GM18507 (cell line): ENCODE data around the gene WNK2.

Experiments used
- DNase-seq: peaks from one replicate; pipeline ENCODE4 v3.0.0; 2011; ENCODE audit warnings: low read depth; ENCODE audit not compliant: insufficient read length; ENCODE audit errors: extremely low spot score
- FAIRE-seq: peaks from 2 replicates; lab custom pipeline; 2011; peaks lifted over from hg19 to GRCh38; lab: Jason Lieb, UNC

Gene WNK2

GRCh38 chr9:93259490-93260262, 75.7 kb downstream of the WNK2 start:
- no peak for FAIRE-seq
- DNase-seq: no peak

GRCh38 chr9:93260263-93261066, 76.5 kb downstream of the WNK2 start:
- FAIRE-seq: no peak
- no peak for DNase-seq

GRCh38 chr9:93261281-93261680, 77.3 kb downstream of the WNK2 start:
- FAIRE-seq: no peak
- no peak for DNase-seq

- FAIRE-seq: no peak
- DNase-seq: no peak
These were observed 78.0 kb downstream of the WNK2 start for GRCh38 chr9:93261735-93262523.

- FAIRE-seq: no peak
- DNase-seq: no peak
These were observed 78.8 kb downstream of the WNK2 start for GRCh38 chr9:93262537-93263310.

- no peak for DNase-seq
- no peak for FAIRE-seq
These were observed 79.6 kb downstream of the WNK2 start for GRCh38 chr9:93263334-93264229.

GRCh38 chr9:93264338-93265125, 80.6 kb downstream of the WNK2 start:
- FAIRE-seq (no peak), DNase-seq (no peak)

- DNase-seq: no peak
- FAIRE-seq: no peak
These were observed 81.5 kb downstream of the WNK2 start for GRCh38 chr9:93265301-93265971.

- DNase-seq (no peak), FAIRE-seq (no peak)
These were observed 82.0 kb downstream of the WNK2 start for GRCh38 chr9:93265972-93266371.

- DNase-seq: no peak
These were observed 82.6 kb downstream of the WNK2 start for GRCh38 chr9:93266521-93267001.

GRCh38 chr9:93267091-93267541, 83.2 kb downstream of the WNK2 start:
- FAIRE-seq (no peak), DNase-seq (no peak)

More at GRCh38 chr9:93266521-93267001, 82.6 kb downstream of the WNK2 start:
- no peak for FAIRE-seq

GRCh38 chr9:93267681-93268505, 84.0 kb downstream of the WNK2 start:
- DNase-seq: no peak

GRCh38 chr9:93268551-93269314, 84.8 kb downstream of the WNK2 start:
- FAIRE-seq (peak; percentile 41), DNase-seq (no peak)

More at GRCh38 chr9:93267681-93268505, 84.0 kb downstream of the WNK2 start:
- no peak for FAIRE-seq

- FAIRE-seq: peak; percentile 29
These were observed 87.0 kb downstream of the WNK2 start for GRCh38 chr9:93270976-93271375.

GRCh38 chr9:93276973-93277372, 93.0 kb downstream of the WNK2 start:
- no peak for FAIRE-seq
- DNase-seq: no peak

More at GRCh38 chr9:93270976-93271375, 87.0 kb downstream of the WNK2 start:
- DNase-seq: no peak
